Testis (tissue), 2 donors: ENCODE results near the gene ITGB8.

Experiments used
- CTCF ChIP-seq, 3 experiments: fragments of 450-650 bp in 2 of 3; fragments of 200-600 bp in 1 of 3; sonication (generic) in 1 of 3; IDR thresholded peaks; one replicate each; pipeline ENCODE4 v1.5.1; 2016 to 2019; ENCODE audit warnings: antibody characterized with exemption in 3 of 3, mild to moderate bottlenecking in 2 of 3, moderate library complexity in 1 of 3
- POLR2A ChIP-seq: fragments of 450-650 bp; IDR thresholded peaks from one replicate; pipeline ENCODE4 v1.6.1; 2017; ENCODE audit warnings: antibody characterized with exemption, mild to moderate bottlenecking, moderate library complexity

GRCh38 chr7:20458521-20458920 is 127.8 kb downstream of the ITGB8 start:
- TF ChIP-seq CTCF (IDR thresholded peaks at IDR 0.05) (no peak), POLR2A (no peak)
